ENCODE measurements around the gene APOC1.

GRCh38 chr19:44890366-44891015 lies 23.9 kb upstream of the APOC1 start:
- no peak for TF ChIP-seq CTCF (IDR thresholded peaks at IDR 0.05; ENCODE audit: low read length)
- no peak for TF ChIP-seq EZH2 (IDR thresholded peaks at IDR 0.05; ENCODE audit: borderline replicate concordance, low read length)
